ENCODE data around the gene CELSR3.

CELSR3 gene

GRCh38 chr3:48660800-48661400, 1.8 kb downstream of the CELSR3 start:
- no peak for DNase-seq

GRCh38 chr3:48656841-48657281, 5.8 kb downstream of the CELSR3 start:
- DNase-seq = no peak

GRCh38 chr3:48656061-48656840, 6.4 kb downstream of the CELSR3 start:
- no peak for DNase-seq

GRCh38 chr3:48655606-48656005, 7.1 kb downstream of the CELSR3 start:
- no peak for DNase-seq

- no peak for DNase-seq
Observed at GRCh38 chr3:48655063-48655462, 7.6 kb downstream of the CELSR3 start.

GRCh38 chr3:48652923-48653715, 9.6 kb downstream of the CELSR3 start:
- DNase-seq = no peak

- DNase-seq = no peak
Observed at GRCh38 chr3:48651771-48652170, 10.9 kb downstream of the CELSR3 start.

- DNase-seq = no peak
Observed at GRCh38 chr3:48650723-48651122, 12.0 kb downstream of the CELSR3 start.

GRCh38 chr3:48648188-48648850, 14.4 kb downstream of the CELSR3 start:
- no peak for DNase-seq

GRCh38 chr3:48647714-48648113, 15.0 kb downstream of the CELSR3 start:
- DNase-seq = no peak

GRCh38 chr3:48644898-48645760, 17.6 kb downstream of the CELSR3 start:
- DNase-seq = no peak

GRCh38 chr3:48642605-48643004, 20.1 kb downstream of the CELSR3 start:
- no peak for DNase-seq

- no peak for DNase-seq
Observed at GRCh38 chr3:48641396-48641795, 21.3 kb downstream of the CELSR3 start.

- DNase-seq = no peak
Observed at GRCh38 chr3:48639944-48640606, 22.6 kb downstream of the CELSR3 start.

GRCh38 chr3:48637305-48637704, 25.4 kb downstream of the CELSR3 start:
- no peak for DNase-seq

GRCh38 chr3:48636149-48636655, 26.5 kb downstream of the CELSR3 start:
- DNase-seq = no peak

- peak; percentile 40 for DNase-seq
Observed at GRCh38 chr3:48635222-48636021, 27.3 kb downstream of the CELSR3 start, which contains the start of gene SLC26A6. Gene SLC26A6 (minus strand): TSS chr3:48635461. CDS start chr3:48635393, 68 bp downstream.

GRCh38 chr3:48634661-48635221, 27.9 kb downstream of the CELSR3 start:
- no peak for DNase-seq

GRCh38 chr3:48633743-48634142, 28.9 kb downstream of the CELSR3 start:
- DNase-seq = no peak

GRCh38 chr3:48633256-48633655, 29.4 kb downstream of the CELSR3 start:
- DNase-seq = no peak
